Brain microvascular endothelial cell (primary cell): ENCODE results near the gene MLLT3.

Source experiments
- DNase-seq: peaks from one replicate; pipeline ENCODE4 v3.0.0-alpha.2; 2020
- H3K27ac ChIP-seq: fragments of 250-450 bp; sonication (Bioruptor Pico); 2 replicates; pipeline ENCODE4 v1.5.1; 2020; ENCODE audit warnings: mild to moderate bottlenecking, moderate library complexity
- H3K27me3 ChIP-seq: fragments of 250-450 bp; sonication (Bioruptor Pico); replicated peaks from 2 replicates; pipeline ENCODE4 v1.5.1; 2020; ENCODE audit warnings: mild to moderate bottlenecking
- H3K36me3 ChIP-seq: fragments of 250-450 bp; sonication (Bioruptor Pico); replicated peaks from 2 replicates; pipeline ENCODE4 v1.5.1; 2020; ENCODE audit warnings: mild to moderate bottlenecking
- H3K4me3 ChIP-seq: 2 replicates; pipeline ENCODE4 v1.5.1; 2011; ENCODE audit warnings: low read depth, mild to moderate bottlenecking, control low read depth, low read length, moderate library complexity
- in situ Hi-C: cut with HindIII; loops from 2 replicates; pipeline ENCODE4 v1.10.0; 2017; ENCODE audit warnings: low sequenced_read_pairs, low pct_ligation_motif_present
- TF ChIP-seq, protein P1 (sequence below): IDR thresholded peaks from 2 replicates; pipeline ENCODE4 v1.5.1; 2011; ENCODE audit warnings: low read depth, mild to moderate bottlenecking, moderate library complexity, low read length, control low read depth, inconsistent platforms; ENCODE audit errors: missing control alignments

Gene MLLT3

DNA sequence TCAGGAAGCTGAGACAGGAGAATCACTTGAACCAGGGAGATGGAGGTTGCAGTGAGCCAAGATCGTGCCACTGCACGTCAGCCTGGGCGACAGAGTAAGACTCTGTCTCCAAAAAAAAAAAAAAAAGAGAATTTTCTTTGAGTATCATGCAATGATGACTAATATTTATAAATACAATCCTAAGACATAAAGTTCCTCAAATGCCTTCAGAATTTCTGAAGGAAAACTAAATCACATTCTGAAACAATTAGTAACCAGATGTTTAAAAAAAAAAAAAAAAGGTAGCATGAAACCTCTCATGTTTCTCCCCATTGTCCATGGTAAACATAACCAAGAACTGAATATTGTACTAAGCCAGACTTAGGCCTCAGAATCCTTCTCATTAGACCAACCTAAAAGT lies 23.1 kb downstream of the MLLT3 start:
- Histone ChIP-seq H3K27ac (peak overlapping the region; percentile 18), H3K36me3 (no peaks in the 10 kb centered on the region), H3K4me3 (no peak overlapping the region), H3K27me3 (no peaks in the 10 kb centered on the region)
- no peak for DNase-seq
- TF ChIP-seq, protein P1, sequence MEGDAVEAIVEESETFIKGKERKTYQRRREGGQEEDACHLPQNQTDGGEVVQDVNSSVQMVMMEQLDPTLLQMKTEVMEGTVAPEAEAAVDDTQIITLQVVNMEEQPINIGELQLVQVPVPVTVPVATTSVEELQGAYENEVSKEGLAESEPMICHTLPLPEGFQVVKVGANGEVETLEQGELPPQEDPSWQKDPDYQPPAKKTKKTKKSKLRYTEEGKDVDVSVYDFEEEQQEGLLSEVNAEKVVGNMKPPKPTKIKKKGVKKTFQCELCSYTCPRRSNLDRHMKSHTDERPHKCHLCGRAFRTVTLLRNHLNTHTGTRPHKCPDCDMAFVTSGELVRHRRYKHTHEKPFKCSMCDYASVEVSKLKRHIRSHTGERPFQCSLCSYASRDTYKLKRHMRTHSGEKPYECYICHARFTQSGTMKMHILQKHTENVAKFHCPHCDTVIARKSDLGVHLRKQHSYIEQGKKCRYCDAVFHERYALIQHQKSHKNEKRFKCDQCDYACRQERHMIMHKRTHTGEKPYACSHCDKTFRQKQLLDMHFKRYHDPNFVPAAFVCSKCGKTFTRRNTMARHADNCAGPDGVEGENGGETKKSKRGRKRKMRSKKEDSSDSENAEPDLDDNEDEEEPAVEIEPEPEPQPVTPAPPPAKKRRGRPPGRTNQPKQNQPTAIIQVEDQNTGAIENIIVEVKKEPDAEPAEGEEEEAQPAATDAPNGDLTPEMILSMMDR = no peak
- in situ Hi-C loops = no loop called here

DNA sequence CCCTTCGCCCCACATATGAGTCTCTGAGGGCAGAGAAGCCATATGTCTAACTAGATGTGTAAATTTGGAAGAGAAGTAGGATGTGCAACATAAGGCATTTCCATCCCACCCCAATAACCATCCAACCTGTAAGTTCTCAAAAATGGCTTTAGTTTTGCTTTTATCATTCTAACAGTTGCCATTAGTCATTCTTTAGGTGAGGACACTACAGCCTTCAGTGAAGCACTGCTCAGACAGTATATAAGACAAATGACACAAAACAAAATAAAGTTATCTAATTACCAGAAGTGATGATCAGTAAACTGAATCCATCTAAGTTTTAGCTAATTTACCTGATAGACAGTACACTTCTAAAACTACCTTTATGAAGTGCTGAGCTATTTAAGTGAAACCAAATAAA lies 23.9 kb downstream of the MLLT3 start:
- TF ChIP-seq, protein P1 = no peak
- no peak for DNase-seq
- no peaks in the 10 kb centered on the region for H3K36me3 ChIP-seq
- in situ Hi-C loops = no loop called here
- no peak overlapping the region for H3K4me3 ChIP-seq
- H3K27me3 ChIP-seq = no peaks in the 10 kb centered on the region
- H3K27ac ChIP-seq = no peak overlapping the region

DNA sequence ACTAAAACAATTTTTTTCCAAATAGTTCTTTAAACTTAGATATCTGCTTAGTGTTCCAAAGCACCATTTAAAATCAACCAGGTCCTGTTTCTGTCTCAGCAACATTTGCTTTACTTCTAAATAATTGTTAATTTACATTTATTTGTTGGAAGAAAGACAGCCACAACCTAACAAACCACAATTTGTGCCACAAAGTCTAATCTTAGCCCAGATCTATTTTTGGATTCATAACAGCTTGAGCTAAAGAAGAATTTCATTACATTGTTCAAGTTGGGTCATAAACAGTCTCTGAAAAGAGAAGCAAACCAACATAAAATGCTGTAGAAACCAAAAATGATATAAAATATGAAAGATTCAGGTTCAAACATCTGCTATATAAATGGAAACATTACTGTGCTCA lies 24.4 kb downstream of the MLLT3 start:
- Histone ChIP-seq H3K27ac (no peak overlapping the region), H3K36me3 (no peaks in the 10 kb centered on the region), H3K27me3 (no peaks in the 10 kb centered on the region), H3K4me3 (no peak overlapping the region)
- TF ChIP-seq, protein P1 = no peak
- DNase-seq = no peak
- in situ Hi-C loops = no loop called here

DNA sequence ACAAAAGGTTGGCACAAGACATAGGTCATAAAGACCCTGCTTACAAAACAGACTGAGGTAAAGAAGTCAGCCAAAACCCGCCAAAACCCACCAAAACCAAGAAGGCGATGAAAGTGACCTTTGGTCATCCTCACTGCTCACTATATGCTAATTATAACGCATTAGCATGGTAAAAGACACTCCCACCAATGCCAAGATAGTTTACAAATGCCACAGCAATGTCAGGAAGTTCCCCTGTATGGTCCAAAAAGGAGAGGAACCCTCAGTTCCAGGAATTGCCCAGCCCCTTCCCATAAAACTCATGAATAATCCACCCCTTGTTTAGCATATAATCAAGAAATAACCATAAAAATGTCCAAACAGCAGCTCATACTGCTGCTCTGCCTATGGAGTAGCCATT lies 27.7 kb downstream of the MLLT3 start:
- no peaks in the 10 kb centered on the region for H3K36me3 ChIP-seq

DNA sequence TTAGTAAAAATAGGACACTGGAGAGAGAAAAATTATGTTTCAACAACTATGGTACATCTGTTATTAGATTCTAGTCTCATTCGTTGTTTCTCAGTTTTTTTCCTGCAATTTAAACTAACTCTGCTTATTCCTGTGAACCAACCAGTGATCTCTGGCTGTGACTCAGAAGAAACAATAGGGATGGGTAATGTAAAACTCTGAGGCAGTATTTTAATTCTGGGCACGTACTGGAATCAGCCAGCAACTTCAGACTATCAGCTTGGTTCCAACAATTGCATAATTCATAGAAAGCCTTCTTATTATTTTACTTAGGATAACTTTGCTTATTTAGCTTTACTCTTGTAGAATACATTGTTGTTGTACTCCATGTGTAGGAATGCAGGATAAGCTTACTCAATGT lies 28.8 kb downstream of the MLLT3 start:
- Histone ChIP-seq H3K27ac (peak overlapping the region; percentile 59), H3K27me3 (no peaks in the 10 kb centered on the region), H3K36me3 (no peaks in the 10 kb centered on the region), H3K4me3 (no peak overlapping the region)
- in situ Hi-C loops = no loop called here
- TF ChIP-seq, protein P1 = no peak
- peak; percentile 51 for DNase-seq

More for the DNA sequence above, 27.7 kb downstream of the MLLT3 start:
- no peak overlapping the region for H3K4me3 ChIP-seq
- in situ Hi-C loops = no loop called here
- TF ChIP-seq, protein P1 = no peak
- H3K27me3 ChIP-seq = no peaks in the 10 kb centered on the region
- no peak overlapping the region for H3K27ac ChIP-seq
- no peak for DNase-seq

DNA sequence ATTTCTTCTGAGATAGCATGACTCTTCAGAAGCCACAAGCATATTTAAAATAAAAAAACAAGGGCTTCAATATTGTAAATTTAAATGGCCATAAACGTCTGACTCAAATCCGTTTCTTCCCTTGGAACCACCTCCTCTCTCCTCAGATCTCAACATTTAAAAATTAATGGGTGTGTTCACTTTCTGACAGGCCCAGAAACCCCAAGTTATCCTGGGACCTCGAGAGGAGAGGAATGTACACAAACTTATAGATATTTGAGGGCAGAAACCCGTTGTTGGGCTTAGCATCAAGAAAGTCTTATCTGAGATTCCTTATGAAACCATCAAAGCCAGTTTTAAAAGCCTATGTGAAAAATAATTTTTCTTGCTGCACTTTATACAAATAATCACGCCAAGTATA lies 29.2 kb downstream of the MLLT3 start:
- no peaks in the 10 kb centered on the region for H3K36me3 ChIP-seq
- in situ Hi-C loops = no loop called here
- TF ChIP-seq, protein P1 = no peak
- H3K27ac ChIP-seq = peak overlapping the region; percentile 59
- no peak for DNase-seq
- H3K27me3 ChIP-seq = no peaks in the 10 kb centered on the region
- no peak overlapping the region for H3K4me3 ChIP-seq
